22Rv1 (cell line): Measurements from ENCODE around the gene NOD1.

Experiments used
- H3K27ac ChIP-seq: fragments of 450-650 bp; 2 replicates; pipeline ENCODE4 v1.5.1; 2017
- CTCF ChIP-seq: fragments of 450-650 bp; IDR thresholded peaks from 2 replicates; pipeline ENCODE4 v1.5.1; 2017; ENCODE audit warnings: mild to moderate bottlenecking
- ZFX ChIP-seq: fragments of 450-650 bp; IDR thresholded peaks from 2 replicates; pipeline ENCODE4 v1.6.1; 2017; ENCODE audit warnings: antibody characterized with exemption, borderline replicate concordance

NOD1 gene

GRCh38 chr7:30475580-30475979 lies 3.0 kb downstream of the NOD1 start:
- TF ChIP-seq ZFX (no peak), CTCF (no peak)
- H3K27ac ChIP-seq = no peak overlapping the region

GRCh38 chr7:30474893-30475292 lies 3.7 kb downstream of the NOD1 start:
- no peak overlapping the region for H3K27ac ChIP-seq
- TF ChIP-seq CTCF (no peak), ZFX (no peak)

GRCh38 chr7:30474485-30474884 lies 4.1 kb downstream of the NOD1 start:
- no peak for TF ChIP-seq CTCF
- TF ChIP-seq ZFX = no peak
- H3K27ac ChIP-seq = no peak overlapping the region

- no peak overlapping the region for H3K27ac ChIP-seq
- no peak for TF ChIP-seq ZFX
- TF ChIP-seq CTCF = no peak
These were observed 4.7 kb downstream of the NOD1 start for GRCh38 chr7:30473903-30474302.

- TF ChIP-seq ZFX (no peak), CTCF (no peak)
- no peak overlapping the region for H3K27ac ChIP-seq
These were observed 5.5 kb downstream of the NOD1 start for GRCh38 chr7:30472784-30473775.

- TF ChIP-seq ZFX = no peak
- TF ChIP-seq CTCF = no peak
- no peak overlapping the region for H3K27ac ChIP-seq
These were observed 6.4 kb downstream of the NOD1 start for GRCh38 chr7:30472081-30472783.

GRCh38 chr7:30471205-30471604 lies 7.4 kb downstream of the NOD1 start:
- no peak overlapping the region for H3K27ac ChIP-seq
- TF ChIP-seq ZFX (no peak), CTCF (no peak)
